GM21786 (cell line): ENCODE results near the gene ITSN1.

Source experiments
- ATAC-seq: cut with Tn5 transposase; IDR thresholded peaks from one replicate; pipeline ENCODE4 v1.9.1; 2021; ENCODE audit not compliant: unreplicated experiment

The ITSN1 gene

DNA sequence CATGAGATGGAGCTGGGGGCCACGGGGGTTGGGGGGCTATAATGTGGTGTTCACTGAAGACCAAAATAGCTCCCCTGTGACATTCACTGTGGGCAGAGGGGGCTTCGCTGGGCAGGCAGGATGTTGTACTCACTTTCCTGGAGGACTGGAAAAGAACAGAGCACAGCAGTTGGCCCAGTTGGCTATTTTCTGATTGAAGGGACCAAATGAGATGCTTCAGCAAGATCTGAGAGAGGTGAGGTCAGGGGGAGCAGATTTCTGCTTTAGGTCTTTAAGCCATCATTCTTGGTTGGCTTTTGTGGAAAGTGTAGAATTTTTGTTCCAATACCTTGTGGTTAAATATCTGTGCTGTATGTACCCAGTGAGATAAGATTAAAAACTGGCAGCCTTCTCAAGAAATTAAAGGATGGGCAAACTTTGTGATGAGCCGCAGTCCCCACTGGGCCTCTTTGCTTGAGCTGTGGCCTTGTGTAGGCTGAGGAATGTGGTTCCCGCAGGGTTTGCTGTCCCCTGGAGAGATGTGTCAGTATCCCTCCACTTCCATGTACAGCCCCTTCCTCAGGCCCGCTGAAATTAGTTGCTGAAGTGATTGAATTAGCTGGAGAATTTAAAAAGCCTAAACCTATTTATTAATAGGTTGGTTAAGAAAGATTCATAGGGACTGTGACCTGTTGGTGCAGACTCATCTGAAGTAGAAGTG lies 192.7 kb downstream of the ITSN1 start:
- ATAC-seq = no peak

- no peak for ATAC-seq
These were observed 193.6 kb downstream of the ITSN1 start for GRCh38 chr21:33835920-33836319.

- no peak for ATAC-seq
These were observed 194.1 kb downstream of the ITSN1 start for GRCh38 chr21:33836408-33836807.

GRCh38 chr21:33839167-33839716 lies 196.9 kb downstream of the ITSN1 start:
- no peak for ATAC-seq

DNA sequence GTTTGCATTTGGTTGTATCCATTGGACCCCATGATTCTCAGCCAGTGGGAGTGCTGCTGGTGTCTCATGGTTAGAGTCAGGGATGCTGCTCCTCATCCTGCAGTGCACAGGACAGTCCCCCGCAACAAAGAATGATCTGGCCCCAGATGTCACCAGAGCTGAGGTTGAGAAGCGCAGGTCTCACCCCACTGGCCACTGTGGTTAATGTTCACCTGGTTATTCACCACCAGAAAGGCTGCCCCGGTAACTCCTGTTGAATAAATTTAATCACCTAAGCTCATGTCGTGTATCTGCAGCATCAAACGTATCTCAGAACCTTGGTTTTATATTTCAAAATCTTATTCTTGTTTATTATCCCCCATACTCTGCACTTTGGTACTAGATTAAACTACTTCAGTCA lies 197.5 kb downstream of the ITSN1 start:
- ATAC-seq = no peak

DNA sequence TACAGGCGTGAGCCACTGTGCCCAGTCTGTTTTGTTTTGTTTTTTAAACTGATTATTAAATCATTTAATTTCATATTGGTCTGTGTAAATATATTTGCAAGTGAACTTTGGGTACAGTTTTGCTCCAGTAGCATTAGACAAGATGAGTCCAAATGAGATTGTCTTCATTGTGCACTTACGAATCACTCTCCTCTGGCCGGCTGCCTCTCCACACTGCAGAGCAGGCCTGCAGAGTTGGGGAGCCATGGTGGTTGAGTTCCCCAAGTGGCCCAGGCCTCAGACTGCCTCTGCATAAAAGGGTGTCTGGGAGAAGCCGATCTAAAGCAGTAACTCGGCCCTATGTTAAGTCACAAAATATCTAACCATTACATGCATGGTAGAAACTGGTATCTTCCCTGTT lies 198.5 kb downstream of the ITSN1 start:
- no peak for ATAC-seq

DNA sequence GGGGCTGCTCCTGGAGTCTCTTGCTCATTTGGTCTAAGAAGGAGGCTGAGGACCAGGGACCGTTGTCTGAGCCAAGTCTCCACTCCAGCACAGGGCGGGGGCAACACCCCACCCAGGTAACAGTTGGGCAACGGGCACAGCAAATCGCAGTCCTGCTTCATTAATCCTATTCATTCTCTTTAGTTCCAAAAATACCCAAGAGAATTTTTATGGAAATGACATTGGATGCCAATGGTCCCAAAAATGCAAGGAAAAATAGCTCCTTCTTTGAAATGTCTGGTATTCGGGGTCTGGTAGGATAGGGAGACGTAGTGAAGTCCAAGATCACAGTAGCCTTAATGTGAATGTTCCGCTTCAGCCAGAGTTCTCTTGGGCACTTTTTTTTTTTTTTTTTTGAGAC lies 199.3 kb downstream of the ITSN1 start:
- no peak for ATAC-seq

DNA sequence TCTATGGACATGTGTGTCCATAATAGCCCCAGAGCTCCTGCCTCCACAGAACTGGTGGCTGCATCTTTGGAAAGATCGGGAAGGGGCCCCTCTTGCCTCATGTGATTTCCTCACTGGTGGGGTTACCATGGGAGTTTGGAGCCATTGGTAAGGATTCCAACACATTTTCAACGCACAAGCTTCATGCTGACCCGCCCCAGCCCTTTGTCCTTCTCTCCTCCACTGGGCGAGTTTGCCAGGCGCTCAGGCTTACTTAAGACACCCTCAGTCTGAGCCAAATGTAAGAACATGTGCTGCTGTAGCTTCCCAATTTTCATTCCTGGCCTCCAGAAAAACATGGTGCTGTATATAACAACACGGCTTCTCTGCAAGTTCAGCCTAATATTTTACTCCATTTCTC lies 200.9 kb downstream of the ITSN1 start:
- ATAC-seq = no peak

- ATAC-seq = no peak
These were observed 202.0 kb downstream of the ITSN1 start for GRCh38 chr21:33844104-33844889.

- ATAC-seq = no peak
These were observed 202.5 kb downstream of the ITSN1 start for GRCh38 chr21:33844890-33845205.

- no peak for ATAC-seq
These were observed 203.8 kb downstream of the ITSN1 start for GRCh38 chr21:33846141-33846540.

DNA sequence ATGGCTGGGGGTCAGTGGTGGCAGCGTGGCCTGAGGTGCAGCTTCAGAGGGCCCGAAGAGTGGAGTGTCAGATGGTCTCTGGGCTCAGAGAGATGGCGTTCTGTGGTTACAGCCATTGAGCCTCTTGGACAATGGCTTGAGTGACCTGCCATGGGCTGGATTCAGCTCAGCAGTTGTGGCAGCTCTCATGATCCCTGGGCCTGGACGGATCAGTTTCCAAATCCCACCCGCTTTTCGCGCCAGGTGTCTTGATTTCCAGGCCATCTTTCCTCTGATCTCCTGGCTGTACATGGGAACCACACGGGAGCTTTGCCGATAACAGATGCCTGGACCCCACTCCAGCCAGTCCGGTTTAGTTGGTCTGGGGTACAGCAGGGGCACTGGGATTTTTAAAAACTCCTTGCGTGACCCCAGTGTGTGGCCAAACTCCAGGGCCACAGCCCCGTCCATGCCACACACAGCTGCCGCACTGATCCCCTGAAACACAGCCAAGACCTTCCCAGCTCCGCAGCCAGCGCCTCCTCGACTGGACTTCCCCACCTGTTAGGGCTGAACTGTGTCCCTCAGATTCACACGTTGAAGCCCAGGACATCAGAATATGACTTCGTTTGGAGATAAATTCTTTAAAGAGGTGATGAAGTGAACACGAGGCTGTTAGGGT lies 205.4 kb downstream of the ITSN1 start:
- ATAC-seq = no peak

- ATAC-seq = no peak
These were observed 206.1 kb downstream of the ITSN1 start for GRCh38 chr21:33848249-33848953.

- ATAC-seq = no peak
These were observed 207.5 kb downstream of the ITSN1 start for GRCh38 chr21:33849834-33850233.

GRCh38 chr21:33850401-33850800 lies 208.1 kb downstream of the ITSN1 start:
- ATAC-seq = no peak

DNA sequence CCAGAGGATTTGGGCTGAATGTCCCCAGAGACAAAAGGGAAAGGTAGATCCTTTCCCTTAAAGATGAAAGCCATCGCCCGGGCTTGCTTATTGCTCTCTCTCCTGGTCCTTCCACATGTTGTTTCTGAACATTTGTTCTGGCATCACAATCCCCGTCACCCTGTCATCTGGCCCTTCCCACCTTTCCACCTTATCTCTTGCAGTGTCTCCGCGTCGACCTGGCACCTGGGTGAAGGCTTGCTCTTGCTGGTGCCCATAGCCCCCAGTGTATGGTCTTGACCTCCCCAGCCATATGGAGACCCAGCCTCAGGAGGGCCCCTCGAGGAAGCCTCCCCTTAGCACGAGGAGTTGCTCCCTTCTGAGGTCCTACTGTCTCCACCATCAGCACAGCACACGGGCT lies 208.7 kb downstream of the ITSN1 start:
- ATAC-seq = no peak

DNA sequence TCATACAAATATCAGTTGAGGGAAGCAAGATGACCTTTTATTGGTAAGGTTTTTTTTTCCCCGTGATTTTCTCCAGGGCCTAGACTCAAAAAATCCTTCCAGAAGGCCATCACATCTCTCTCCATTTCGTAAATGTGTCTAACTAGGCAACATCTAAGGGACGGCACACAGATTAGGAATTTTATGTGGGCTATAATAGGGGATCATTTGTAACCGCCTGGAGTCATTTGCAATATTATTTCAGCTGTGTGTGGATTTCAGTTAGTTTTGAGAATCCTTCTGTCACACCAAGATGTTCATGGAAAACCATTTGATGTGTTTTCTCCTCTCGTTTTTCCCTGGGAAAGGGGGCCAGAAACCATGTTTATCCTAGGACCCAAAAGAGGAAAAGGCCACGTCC lies 210.2 kb downstream of the ITSN1 start:
- no peak for ATAC-seq

DNA sequence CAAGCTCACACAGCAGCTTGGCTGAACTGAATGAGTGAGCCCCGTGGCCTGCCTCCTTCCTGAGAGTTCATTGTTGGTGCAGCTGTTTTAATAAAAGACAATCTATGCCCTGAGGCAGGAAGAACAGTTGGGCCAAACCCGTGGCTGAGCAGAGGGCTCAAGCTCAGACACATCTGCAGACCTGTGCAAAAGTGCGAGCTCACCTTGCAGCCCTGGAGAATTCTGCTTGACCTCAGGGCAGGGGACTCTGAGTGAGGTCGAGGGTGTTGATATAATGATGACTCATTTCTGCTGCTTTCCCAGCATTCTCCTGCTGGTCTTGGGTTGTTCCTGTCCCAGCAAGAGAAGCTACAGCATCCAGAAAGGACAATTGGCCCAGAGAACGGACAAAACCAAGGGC lies 212.3 kb downstream of the ITSN1 start:
- no peak for ATAC-seq

DNA sequence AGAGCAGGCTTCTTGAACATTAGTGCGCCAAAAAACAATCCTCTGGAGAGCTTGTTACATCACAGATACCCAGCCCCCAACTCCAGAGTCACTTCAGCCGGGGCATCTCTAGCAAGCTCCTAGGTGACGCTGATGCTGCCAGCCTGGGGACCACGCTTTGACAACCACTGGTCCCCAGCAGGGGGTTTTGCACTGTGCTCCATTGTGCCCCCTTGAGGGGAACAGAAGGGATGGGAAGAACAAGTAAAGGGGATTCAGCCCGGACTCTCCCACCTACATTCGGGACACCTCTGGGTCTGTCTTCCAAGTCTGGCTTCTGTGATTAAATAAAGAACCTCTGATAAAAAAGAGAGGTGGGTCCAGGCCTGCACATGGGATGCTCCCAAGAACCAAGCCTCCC lies 212.9 kb downstream of the ITSN1 start:
- ATAC-seq = no peak

DNA sequence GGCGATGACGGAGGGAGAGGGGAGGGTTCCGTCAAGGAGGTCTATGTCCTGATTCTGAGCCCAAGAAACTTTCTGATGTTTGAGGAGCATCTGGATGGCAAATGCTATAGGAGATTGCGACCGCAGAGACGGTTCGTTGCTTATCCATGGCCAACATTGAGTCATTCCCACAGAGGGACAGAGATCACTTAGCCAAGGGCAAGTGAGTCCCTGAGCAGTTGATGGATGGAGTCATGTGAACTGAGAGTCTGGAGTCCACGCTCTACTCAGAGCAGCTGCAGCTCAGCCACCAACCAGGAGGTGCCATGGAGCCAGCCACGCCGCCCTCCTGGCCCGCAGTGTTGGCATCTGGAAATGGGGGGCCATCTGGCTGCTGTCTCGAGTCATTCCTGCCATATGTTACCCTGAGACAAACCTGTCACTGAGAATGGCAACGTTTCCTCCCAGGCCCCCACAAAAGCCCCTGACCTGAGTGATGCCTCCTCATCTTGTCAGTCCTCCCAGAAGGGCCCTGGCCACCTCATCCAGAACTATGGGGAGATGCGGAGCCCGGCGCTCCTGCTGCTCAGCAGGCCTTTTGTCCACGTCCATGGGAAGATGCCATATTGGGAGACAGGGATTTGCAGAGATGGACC lies 214.7 kb downstream of the ITSN1 start:
- ATAC-seq = no peak
